Cerebellar cortex (tissue), 1 donor: ENCODE measurements around the gene FSTL5.
"Not testable (repeated sequence)": the region's sequence is repeated elsewhere in the genome, so short reads cannot be mapped to it uniquely, and the experiment has no call there.

Experiments
- DNase-seq: peaks from one replicate; pipeline ENCODE4 v3.0.0-alpha.2; 2015; ENCODE audit warnings: low spot score

FSTL5 gene

GRCh38 chr4:162103908-162104307, 59.9 kb downstream of the FSTL5 start:
- DNase-seq = not testable (repeated sequence)

- no peak for DNase-seq
Observed at GRCh38 chr4:162102713-162103112, 61.1 kb downstream of the FSTL5 start.

GRCh38 chr4:162101337-162101736, 62.5 kb downstream of the FSTL5 start:
- no peak for DNase-seq

- no peak for DNase-seq
Observed at GRCh38 chr4:162075726-162076125, 88.1 kb downstream of the FSTL5 start.

GRCh38 chr4:162061214-162061613, 102.6 kb downstream of the FSTL5 start:
- peak; percentile 64 for DNase-seq

- no peak for DNase-seq
Observed at GRCh38 chr4:162059656-162060055, 104.1 kb downstream of the FSTL5 start.

GRCh38 chr4:162056990-162057389, 106.8 kb downstream of the FSTL5 start:
- DNase-seq = peak; percentile 88

GRCh38 chr4:162046135-162046534, 117.7 kb downstream of the FSTL5 start:
- DNase-seq = no peak

- DNase-seq = no peak
Observed at GRCh38 chr4:162038112-162038511, 125.7 kb downstream of the FSTL5 start.

- DNase-seq = no peak
Observed at GRCh38 chr4:162017863-162018262, 145.9 kb downstream of the FSTL5 start.

- peak; percentile 54 for DNase-seq
Observed at GRCh38 chr4:162016991-162017390, 146.8 kb downstream of the FSTL5 start.

GRCh38 chr4:162016219-162016618, 147.6 kb downstream of the FSTL5 start:
- DNase-seq = no peak

- DNase-seq = no peak
Observed at GRCh38 chr4:162015090-162015489, 148.7 kb downstream of the FSTL5 start.

- no peak for DNase-seq
Observed at GRCh38 chr4:162011089-162011488, 152.7 kb downstream of the FSTL5 start.

- no peak for DNase-seq
Observed at GRCh38 chr4:162010362-162010761, 153.4 kb downstream of the FSTL5 start.

GRCh38 chr4:161992317-161992716, 171.5 kb downstream of the FSTL5 start:
- DNase-seq = no peak

GRCh38 chr4:161991811-161992210, 172.0 kb downstream of the FSTL5 start:
- DNase-seq = no peak

- DNase-seq = no peak
Observed at GRCh38 chr4:161990721-161991120, 173.1 kb downstream of the FSTL5 start.

- no peak for DNase-seq
Observed at GRCh38 chr4:161988946-161989345, 174.9 kb downstream of the FSTL5 start.

- no peak for DNase-seq
Observed at GRCh38 chr4:161987611-161988010, 176.2 kb downstream of the FSTL5 start.

- no peak for DNase-seq
Observed at GRCh38 chr4:161952382-161952781, 211.4 kb downstream of the FSTL5 start.

- DNase-seq = peak; percentile 80
Observed at GRCh38 chr4:161949946-161950725, 213.7 kb downstream of the FSTL5 start.

- no peak for DNase-seq
Observed at GRCh38 chr4:161948026-161948770, 215.6 kb downstream of the FSTL5 start.
